ENCODE measurements around the gene RYK.

RYK gene

GRCh38 chr3:134284438-134284837 lies 33.8 kb upstream of the RYK start:
- Histone ChIP-seq H2AFZ (ENCODE audit: low read length) (no peak overlapping the region), H3K4me3 (ENCODE audit: low read length, poor library complexity, severe bottlenecking) (no peak overlapping the region), H3K4me1 (ENCODE audit: insufficient read depth, low read length, poor library complexity, severe bottlenecking) (no peaks in the 10 kb centered on the region), H3F3A (ENCODE audit: low read depth) (no peaks in the 10 kb centered on the region), H3K27me3 (ENCODE audit: insufficient read depth, low read length, poor library complexity, severe bottlenecking) (no peaks in the 10 kb centered on the region), H3K79me2 (ENCODE audit: insufficient read depth, low read length) (no peaks in the 10 kb centered on the region), H3K9me3 (ENCODE audit: insufficient read depth, low read depth, low read length) (no peaks in the 10 kb centered on the region), H3K9me2 (replicated peaks; ENCODE audit: low read depth, low read length) (no peaks in the 10 kb centered on the region), H3K4me2 (ENCODE audit: low read depth, low read length, poor library complexity, severe bottlenecking) (no peak overlapping the region), H3K9ac (ENCODE audit: low read depth, low read length, poor library complexity, severe bottlenecking) (no peak overlapping the region), H3K36me3 (ENCODE audit: insufficient read depth, low read length) (no peaks in the 10 kb centered on the region), H4K20me1 (ENCODE audit: insufficient read depth, low read length, poor library complexity, severe bottlenecking) (no peaks in the 10 kb centered on the region)
- TF ChIP-seq EZH2phosphoT487 (IDR thresholded peaks at IDR 0.05; ENCODE audit: borderline replicate concordance) (no peak), CTCF (conservative IDR thresholded peaks at IDR 0.05; ENCODE audit: low read length) (no peak)

- Histone ChIP-seq H3K4me3 (ENCODE audit: low read length, poor library complexity, severe bottlenecking) (no peak overlapping the region), H3K9me2 (replicated peaks; ENCODE audit: low read depth, low read length) (no peaks in the 10 kb centered on the region), H3K4me2 (ENCODE audit: low read depth, low read length, poor library complexity, severe bottlenecking) (no peak overlapping the region), H3K27me3 (ENCODE audit: insufficient read depth, low read length, poor library complexity, severe bottlenecking) (no peaks in the 10 kb centered on the region), H3F3A (ENCODE audit: low read depth) (no peaks in the 10 kb centered on the region), H3K36me3 (ENCODE audit: insufficient read depth, low read length) (no peaks in the 10 kb centered on the region), H4K20me1 (ENCODE audit: insufficient read depth, low read length, poor library complexity, severe bottlenecking) (no peaks in the 10 kb centered on the region), H3K4me1 (ENCODE audit: insufficient read depth, low read length, poor library complexity, severe bottlenecking) (no peaks in the 10 kb centered on the region), H3K9me3 (ENCODE audit: insufficient read depth, low read depth, low read length) (no peaks in the 10 kb centered on the region), H3K79me2 (ENCODE audit: insufficient read depth, low read length) (no peaks in the 10 kb centered on the region), H2AFZ (ENCODE audit: low read length) (no peak overlapping the region), H3K9ac (ENCODE audit: low read depth, low read length, poor library complexity, severe bottlenecking) (no peak overlapping the region)
- no peak for TF ChIP-seq CTCF (conservative IDR thresholded peaks at IDR 0.05; ENCODE audit: low read length)
- TF ChIP-seq EZH2phosphoT487 (IDR thresholded peaks at IDR 0.05; ENCODE audit: borderline replicate concordance): no peak
Measured at GRCh38 chr3:134282659-134283047, 32.0 kb upstream of the RYK start.

- H3F3A ChIP-seq (ENCODE audit: low read depth): no peaks in the 10 kb centered on the region
- no peak overlapping the region for H3K4me2 ChIP-seq (ENCODE audit: low read depth, low read length, poor library complexity, severe bottlenecking)
- H3K27me3 ChIP-seq (ENCODE audit: insufficient read depth, low read length, poor library complexity, severe bottlenecking): no peaks in the 10 kb centered on the region
- no peaks in the 10 kb centered on the region for H4K20me1 ChIP-seq (ENCODE audit: insufficient read depth, low read length, poor library complexity, severe bottlenecking)
- H3K36me3 ChIP-seq (ENCODE audit: insufficient read depth, low read length): no peaks in the 10 kb centered on the region
- TF ChIP-seq CTCF (conservative IDR thresholded peaks at IDR 0.05; ENCODE audit: low read length): no peak
- TF ChIP-seq EZH2phosphoT487 (IDR thresholded peaks at IDR 0.05; ENCODE audit: borderline replicate concordance): no peak
- no peak overlapping the region for H3K4me3 ChIP-seq (ENCODE audit: low read length, poor library complexity, severe bottlenecking)
- H3K9me2 ChIP-seq (replicated peaks; ENCODE audit: low read depth, low read length): no peaks in the 10 kb centered on the region
- no peaks in the 10 kb centered on the region for H3K4me1 ChIP-seq (ENCODE audit: insufficient read depth, low read length, poor library complexity, severe bottlenecking)
- H3K9ac ChIP-seq (ENCODE audit: low read depth, low read length, poor library complexity, severe bottlenecking): no peak overlapping the region
- no peaks in the 10 kb centered on the region for H3K79me2 ChIP-seq (ENCODE audit: insufficient read depth, low read length)
- H3K9me3 ChIP-seq (ENCODE audit: insufficient read depth, low read depth, low read length): no peaks in the 10 kb centered on the region
- no peak overlapping the region for H2AFZ ChIP-seq (ENCODE audit: low read length)
Measured at GRCh38 chr3:134281912-134282658, 31.4 kb upstream of the RYK start.

Data from Loucy (cell line).